ENCODE data around the gene TRH. TPM values are rescaled to one million over a fixed set of nuclear protein-coding genes. Genes with fewer than 3 reads are reported as not detected.
A peak's percentile ranks its signal among the peaks of the same experiment; 100 is the strongest.

Gene TRH
- total RNA-seq, 4 donors from 2014 or later, result 0.33 TPM; not detected in 3

DNA sequence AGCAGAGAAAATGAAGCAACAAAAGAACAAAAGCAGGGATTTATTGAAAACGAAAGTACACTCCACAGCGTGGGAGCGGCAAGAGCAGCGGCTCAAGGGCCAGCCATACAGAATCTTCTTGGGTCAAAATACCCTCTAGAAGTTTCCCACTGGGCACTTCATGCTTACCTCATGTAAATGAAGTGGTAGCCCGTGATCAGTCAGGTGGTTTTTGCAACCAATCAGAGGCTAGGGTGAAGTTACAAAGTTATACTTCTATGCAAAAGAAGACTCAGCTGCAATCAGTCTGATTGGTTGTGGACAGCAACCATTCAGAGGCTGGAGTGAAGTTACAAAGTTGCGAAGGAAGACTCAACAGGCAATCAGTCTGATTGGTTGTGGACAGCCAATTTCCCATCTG lies 37.8 kb upstream of the TRH start:
- intact Hi-C loops (cut with DNase I), result loop anchor here (5.0 kb wide), 1 partner anchor 109 kb away; no protein-coding TSS in a partner anchor
- Histone ChIP-seq H3K27me3 (peaks cover 0 to 4% (median 0%) of the 10 kb centered on the region in 4 donors), H3K4me3 (peak overlapping the region; percentile 36 to 53 (median 43)), H3K9me3 (no peaks in the 10 kb centered on the region), H3K4me1 (peaks cover 0 to 6% (median 0%) of the 10 kb centered on the region in 4 donors), H3K36me3 (no peaks in the 10 kb centered on the region), H3K27ac (replicated peaks in 1 of 4) (peak overlapping the region in 3 of 4 donors; percentile 38 to 42 (median 39))
- no peak for DNase-seq (ENCODE audit: extremely low spot score)
- 37% methylated on average over 6 of the region's 6 CpGs for WGBS
- peak in 1 of 2 donors; percentile 11 for TF ChIP-seq POLR2AphosphoS5 (IDR thresholded peaks at IDR 0.05)
- TF ChIP-seq POLR2A (IDR thresholded peaks at IDR 0.05; ENCODE audit: low read depth), result no peak

DNA sequence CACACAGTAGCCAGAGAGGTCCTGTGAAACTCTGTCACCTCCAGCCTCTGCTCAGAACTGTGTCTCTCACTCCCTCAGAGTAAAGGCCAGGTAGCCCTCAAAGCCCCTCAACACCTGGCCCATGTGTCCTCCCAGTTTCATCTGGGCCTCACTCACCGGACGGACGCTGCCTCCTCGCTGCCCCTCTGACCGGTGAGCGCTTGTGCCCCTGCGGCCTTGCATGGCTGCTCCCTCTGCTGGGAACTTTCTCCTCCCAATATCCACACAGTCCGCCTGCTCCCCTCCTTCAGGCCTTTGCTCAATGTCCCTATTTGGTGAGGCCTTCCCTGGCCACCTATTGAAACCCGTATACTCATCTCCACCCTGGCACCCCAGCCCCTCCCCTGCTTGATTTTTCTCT lies 36.8 kb upstream of the TRH start:
- DNase-seq (ENCODE audit: extremely low spot score), result no peak
- Histone ChIP-seq H3K4me3 (no peak overlapping the region), H3K27ac (replicated peaks in 1 of 4) (no peak overlapping the region), H3K9me3 (no peaks in the 10 kb centered on the region), H3K27me3 (peaks cover 0 to 4% (median 0%) of the 10 kb centered on the region in 4 donors), H3K4me1 (peaks cover 0 to 6% (median 0%) of the 10 kb centered on the region in 4 donors), H3K36me3 (no peaks in the 10 kb centered on the region)
- WGBS, result 82% methylated on average over 9 of the region's 9 CpGs
- TF ChIP-seq POLR2AphosphoS5 (IDR thresholded peaks at IDR 0.05), result no peak
- no peak for TF ChIP-seq EP300 (IDR thresholded peaks at IDR 0.05)
- no peak for TF ChIP-seq POLR2A (IDR thresholded peaks at IDR 0.05; ENCODE audit: low read depth)
- TF ChIP-seq, protein P1, sequence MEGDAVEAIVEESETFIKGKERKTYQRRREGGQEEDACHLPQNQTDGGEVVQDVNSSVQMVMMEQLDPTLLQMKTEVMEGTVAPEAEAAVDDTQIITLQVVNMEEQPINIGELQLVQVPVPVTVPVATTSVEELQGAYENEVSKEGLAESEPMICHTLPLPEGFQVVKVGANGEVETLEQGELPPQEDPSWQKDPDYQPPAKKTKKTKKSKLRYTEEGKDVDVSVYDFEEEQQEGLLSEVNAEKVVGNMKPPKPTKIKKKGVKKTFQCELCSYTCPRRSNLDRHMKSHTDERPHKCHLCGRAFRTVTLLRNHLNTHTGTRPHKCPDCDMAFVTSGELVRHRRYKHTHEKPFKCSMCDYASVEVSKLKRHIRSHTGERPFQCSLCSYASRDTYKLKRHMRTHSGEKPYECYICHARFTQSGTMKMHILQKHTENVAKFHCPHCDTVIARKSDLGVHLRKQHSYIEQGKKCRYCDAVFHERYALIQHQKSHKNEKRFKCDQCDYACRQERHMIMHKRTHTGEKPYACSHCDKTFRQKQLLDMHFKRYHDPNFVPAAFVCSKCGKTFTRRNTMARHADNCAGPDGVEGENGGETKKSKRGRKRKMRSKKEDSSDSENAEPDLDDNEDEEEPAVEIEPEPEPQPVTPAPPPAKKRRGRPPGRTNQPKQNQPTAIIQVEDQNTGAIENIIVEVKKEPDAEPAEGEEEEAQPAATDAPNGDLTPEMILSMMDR (IDR thresholded peaks at IDR 0.05), result no peak
- intact Hi-C loops (cut with DNase I), result loop anchor here (5.0 kb wide), 1 partner anchor 110 kb away; no protein-coding TSS in a partner anchor

DNA sequence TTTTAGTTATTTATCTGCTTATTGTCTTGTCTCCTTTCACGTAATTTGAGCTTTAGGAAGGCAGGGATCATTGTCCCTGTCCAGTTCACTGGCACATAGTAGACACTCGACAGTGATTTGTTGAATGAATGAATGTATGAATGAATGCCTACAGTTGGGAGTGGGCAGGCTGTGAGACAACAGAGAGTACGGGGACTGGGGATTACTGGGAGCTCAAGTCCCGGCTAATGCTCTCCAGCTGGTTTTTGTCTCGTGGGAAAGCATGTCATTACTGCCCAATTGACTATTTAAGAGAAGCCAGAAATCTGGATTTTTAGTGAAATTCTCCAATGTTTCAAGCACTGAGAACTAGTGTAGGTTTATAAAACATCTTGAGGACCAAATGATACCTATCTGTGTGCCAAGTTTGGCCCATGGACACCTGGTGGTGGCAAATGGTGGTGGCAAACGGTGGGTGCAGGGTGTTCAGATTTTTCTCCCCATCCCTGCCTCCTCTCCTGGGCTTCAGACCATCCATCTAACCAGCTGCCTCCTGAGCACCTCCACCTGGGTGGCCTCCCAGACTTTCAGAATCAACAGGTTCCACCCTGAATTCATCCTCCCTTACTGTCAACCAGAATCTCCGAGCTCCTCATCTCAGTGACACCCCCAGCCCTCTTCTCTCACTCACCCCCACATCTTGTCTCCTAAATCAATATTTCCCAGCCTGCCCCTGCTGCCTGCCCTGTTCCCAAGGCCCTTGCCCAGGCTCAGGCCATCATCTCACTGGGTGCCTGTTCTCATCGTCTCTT lies 36.2 kb upstream of the TRH start:
- no peaks in the 10 kb centered on the region for H3K36me3 ChIP-seq
- 84% methylated on average over 8 of the region's 8 CpGs for WGBS
- DNase-seq (ENCODE audit: extremely low spot score), result no peak
- TF ChIP-seq, protein P1 (IDR thresholded peaks at IDR 0.05), result peak in 1 of 3 experiments; percentile 9
- TF ChIP-seq POLR2A (IDR thresholded peaks at IDR 0.05; ENCODE audit: low read depth), result no peak
- no peak overlapping the region for H3K27ac ChIP-seq (replicated peaks in 1 of 4)
- no peaks in the 10 kb centered on the region for H3K9me3 ChIP-seq
- intact Hi-C loops (cut with DNase I), result loop anchor here (5.0 kb wide), 1 partner anchor 111 kb away; no protein-coding TSS in a partner anchor
- H3K27me3 ChIP-seq, result peaks cover 0 to 4% (median 0%) of the 10 kb centered on the region in 4 donors
- H3K4me3 ChIP-seq, result no peak overlapping the region
- H3K4me1 ChIP-seq, result peaks cover 0 to 6% (median 0%) of the 10 kb centered on the region in 4 donors

DNA sequence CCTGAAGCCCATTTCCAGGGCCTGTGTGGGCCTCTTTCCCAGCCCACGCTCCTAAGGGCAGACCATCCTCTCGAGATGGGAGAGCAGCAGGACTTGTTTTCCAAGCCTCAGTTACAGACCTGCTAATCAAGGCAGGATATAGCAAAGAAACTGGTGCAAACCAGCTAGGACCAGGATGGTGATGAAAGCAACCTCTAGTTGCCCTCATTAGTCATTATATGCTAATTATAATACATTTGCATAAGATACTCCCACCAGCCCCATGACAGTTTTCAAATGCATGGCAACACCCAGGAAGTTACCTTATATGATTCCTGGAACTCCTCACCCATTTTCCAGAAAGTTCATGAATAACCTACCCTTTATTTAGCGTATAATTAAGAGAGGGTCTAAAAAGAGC lies 34.4 kb upstream of the TRH start:
- H3K27me3 ChIP-seq, result peaks cover 0 to under 1% (median 0%) of the 10 kb centered on the region in 4 donors
- TF ChIP-seq EP300 (IDR thresholded peaks at IDR 0.05), result no peak
- no peak for TF ChIP-seq POLR2A (IDR thresholded peaks at IDR 0.05; ENCODE audit: low read depth)
- TF ChIP-seq, protein P1 (IDR thresholded peaks at IDR 0.05), result no peak
- TF ChIP-seq POLR2AphosphoS5 (IDR thresholded peaks at IDR 0.05), result no peak
- intact Hi-C loops (cut with DNase I), result loop anchor here (5.0 kb wide), 1 partner anchor 167 kb away; no protein-coding TSS in a partner anchor
- no peak for DNase-seq (ENCODE audit: extremely low spot score)
- no peaks in the 10 kb centered on the region for H3K9me3 ChIP-seq
- H3K4me1 ChIP-seq, result no peaks in the 10 kb centered on the region
- 92% methylated on average over 3 of the region's 3 CpGs for WGBS
- no peaks in the 10 kb centered on the region for H3K36me3 ChIP-seq
- no peak overlapping the region for H3K27ac ChIP-seq (replicated peaks in 1 of 4)
- no peak overlapping the region for H3K4me3 ChIP-seq

DNA sequence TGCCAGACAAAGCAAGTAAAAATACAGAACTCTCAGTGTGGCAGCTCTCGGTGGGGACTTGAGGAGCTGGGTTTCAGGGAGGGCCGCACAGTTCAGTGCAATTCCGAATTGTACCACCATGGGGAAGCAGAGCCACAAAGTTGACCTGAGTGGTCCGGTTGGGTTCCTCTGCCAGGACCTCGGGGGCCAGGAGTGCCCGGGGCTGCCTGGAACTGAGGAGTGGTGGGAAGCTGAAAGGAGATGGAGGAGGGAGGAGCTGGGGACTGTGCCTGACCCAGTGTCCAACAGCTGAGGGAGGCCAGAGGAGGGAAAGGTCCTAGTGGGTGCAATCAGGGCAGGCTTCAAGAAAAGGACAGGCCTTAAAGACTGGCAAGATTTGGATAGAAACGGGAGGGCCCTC lies 32.2 kb upstream of the TRH start:
- H3K9me3 ChIP-seq, result peaks cover 0 to 6% (median 3%) of the 10 kb centered on the region in 4 donors
- no peak for DNase-seq (ENCODE audit: extremely low spot score)
- H3K27me3 ChIP-seq, result peaks cover 0 to 3% (median 0%) of the 10 kb centered on the region in 4 donors
- H3K27ac ChIP-seq (replicated peaks in 1 of 4), result no peak overlapping the region
- intact Hi-C loops (cut with DNase I), result loop anchor here (2.0 to 5.0 kb wide), 2 partner anchors 61 to 165 kb away; no protein-coding TSS in a partner anchor
- 12% methylated on average over 6 of the region's 7 CpGs for WGBS
- no peaks in the 10 kb centered on the region for H3K4me1 ChIP-seq
- H3K36me3 ChIP-seq, result no peaks in the 10 kb centered on the region
- H3K4me3 ChIP-seq, result no peak overlapping the region
- no peak for TF ChIP-seq POLR2AphosphoS5 (IDR thresholded peaks at IDR 0.05)
- TF ChIP-seq, protein P1 (IDR thresholded peaks at IDR 0.05), result peak; percentile 50 to 67 (median 63)

Data from esophagus muscularis mucosa (tissue), 4 donors.